A673 (cell line): ENCODE data around the gene RNF157.

Experiments
- EZH2 ChIP-seq: fragments of 200-600 bp; sonication (generic); IDR thresholded peaks from 2 replicates; pipeline ENCODE4 v1.6.1; 2017; ENCODE audit warnings: borderline replicate concordance, low read depth, mild to moderate bottlenecking, mixed read lengths, antibody characterized with exemption, low read length; ENCODE audit not compliant: poor library complexity, severe bottlenecking
- TF ChIP-seq, protein P1 (sequence below): fragments of 300-800, 200-600 bp; sonication (generic); conservative IDR thresholded peaks from 2 replicates; pipeline ENCODE4 v1.5.1; 2017; ENCODE audit warnings: low read depth, mild to moderate bottlenecking, antibody characterized with exemption, low read length, moderate library complexity, mixed read lengths

DNA sequence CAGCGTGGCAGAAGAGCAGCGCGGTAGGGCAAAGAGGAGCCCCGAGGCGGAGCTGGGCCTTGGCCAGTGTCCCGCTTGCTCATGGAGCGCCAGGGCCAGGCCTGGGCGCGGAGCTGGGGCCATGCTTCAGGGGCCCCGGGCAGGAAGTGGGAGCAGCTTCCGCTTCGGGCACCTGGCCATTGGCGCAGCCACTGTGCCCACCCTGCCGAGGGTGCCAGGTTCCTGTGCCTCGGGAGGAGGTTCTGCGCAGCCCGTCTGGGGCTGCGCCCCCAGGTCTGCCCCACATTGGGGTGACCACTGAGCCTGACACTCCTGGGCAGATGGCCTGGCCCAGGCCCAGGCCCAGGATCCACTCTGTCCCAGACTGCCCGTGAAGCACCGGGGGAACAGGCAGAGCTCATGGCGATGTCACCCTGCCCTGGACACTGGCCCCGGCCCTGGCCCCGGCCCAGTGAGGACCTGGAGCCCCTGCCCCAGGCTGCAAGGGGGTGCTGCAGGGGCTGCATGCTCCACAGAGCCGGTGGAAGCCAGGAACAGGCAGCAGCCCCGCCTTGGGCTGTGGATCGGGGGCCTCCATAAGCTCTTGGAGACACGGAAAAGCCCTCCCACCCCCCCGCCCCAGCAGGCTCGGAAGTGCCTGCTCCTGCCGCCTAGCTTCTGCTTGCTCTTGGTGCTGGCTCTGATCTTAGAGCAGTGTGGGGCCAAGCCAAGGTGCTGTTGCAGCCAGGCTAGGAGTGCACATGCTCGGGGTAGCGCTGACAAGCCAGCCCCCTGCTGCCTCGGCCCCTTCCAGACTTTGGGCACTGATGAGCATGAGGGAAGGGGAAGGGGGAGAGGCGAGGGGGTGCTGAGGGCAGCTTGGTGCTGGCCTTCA lies 63.4 kb downstream of the RNF157 start:
- TF ChIP-seq EZH2 = no peak
- TF ChIP-seq, protein P1, sequence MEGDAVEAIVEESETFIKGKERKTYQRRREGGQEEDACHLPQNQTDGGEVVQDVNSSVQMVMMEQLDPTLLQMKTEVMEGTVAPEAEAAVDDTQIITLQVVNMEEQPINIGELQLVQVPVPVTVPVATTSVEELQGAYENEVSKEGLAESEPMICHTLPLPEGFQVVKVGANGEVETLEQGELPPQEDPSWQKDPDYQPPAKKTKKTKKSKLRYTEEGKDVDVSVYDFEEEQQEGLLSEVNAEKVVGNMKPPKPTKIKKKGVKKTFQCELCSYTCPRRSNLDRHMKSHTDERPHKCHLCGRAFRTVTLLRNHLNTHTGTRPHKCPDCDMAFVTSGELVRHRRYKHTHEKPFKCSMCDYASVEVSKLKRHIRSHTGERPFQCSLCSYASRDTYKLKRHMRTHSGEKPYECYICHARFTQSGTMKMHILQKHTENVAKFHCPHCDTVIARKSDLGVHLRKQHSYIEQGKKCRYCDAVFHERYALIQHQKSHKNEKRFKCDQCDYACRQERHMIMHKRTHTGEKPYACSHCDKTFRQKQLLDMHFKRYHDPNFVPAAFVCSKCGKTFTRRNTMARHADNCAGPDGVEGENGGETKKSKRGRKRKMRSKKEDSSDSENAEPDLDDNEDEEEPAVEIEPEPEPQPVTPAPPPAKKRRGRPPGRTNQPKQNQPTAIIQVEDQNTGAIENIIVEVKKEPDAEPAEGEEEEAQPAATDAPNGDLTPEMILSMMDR = no peak
